Activated CD8-positive, alpha-beta memory T cell treated with anti-CD3 and anti-CD28 coated beads for 48 hours (primary cell): Measurements from ENCODE around the gene HOXD8.

Source experiments
- DNase-seq, 3 experiments: peaks; one replicate each; pipeline ENCODE4 v3.0.0-alpha.2; 2020; ENCODE audit warnings: low read depth in 2 of 3, low spot score in 2 of 3

Gene HOXD8

DNA sequence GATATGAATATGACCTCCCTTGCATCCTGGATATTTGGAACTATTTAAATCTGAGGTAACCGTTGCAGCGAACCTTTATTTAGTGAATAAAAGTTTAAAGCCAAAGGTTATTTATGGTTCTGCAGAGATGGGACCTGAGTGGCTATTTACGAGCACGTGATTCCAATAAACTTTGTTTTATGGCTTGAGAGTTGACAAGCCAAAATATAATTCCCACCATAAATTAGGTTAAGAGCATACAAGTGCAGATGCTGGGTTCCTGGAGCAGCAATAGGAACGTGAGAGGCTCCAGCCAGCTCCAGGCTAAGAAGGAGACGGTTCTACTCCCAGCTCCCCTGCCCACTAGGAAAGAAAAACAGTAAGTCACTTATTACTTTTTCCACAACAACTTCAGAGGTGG lies 16.6 kb downstream of the HOXD8 start:
- DNase-seq, result no peak

DNA sequence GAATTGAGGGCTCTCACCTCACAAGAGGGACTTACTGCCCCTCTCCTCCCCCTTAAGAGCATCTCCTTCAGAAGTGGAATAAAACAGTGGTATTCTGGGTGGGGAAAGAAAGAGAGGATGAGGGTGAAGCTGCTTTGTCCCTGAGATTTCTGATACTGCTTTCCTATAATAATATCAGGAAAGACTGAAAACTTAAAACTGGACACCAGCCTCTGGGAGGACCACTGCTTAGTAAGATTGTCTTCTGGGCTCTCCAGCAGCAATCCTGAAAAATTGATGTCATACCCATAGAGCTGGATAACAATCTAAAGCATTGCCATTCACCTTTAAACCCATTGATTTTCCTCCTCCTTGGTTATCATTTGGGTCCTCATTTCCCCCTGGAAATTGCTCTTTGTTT lies 17.1 kb downstream of the HOXD8 start:
- DNase-seq, result no peak

DNA sequence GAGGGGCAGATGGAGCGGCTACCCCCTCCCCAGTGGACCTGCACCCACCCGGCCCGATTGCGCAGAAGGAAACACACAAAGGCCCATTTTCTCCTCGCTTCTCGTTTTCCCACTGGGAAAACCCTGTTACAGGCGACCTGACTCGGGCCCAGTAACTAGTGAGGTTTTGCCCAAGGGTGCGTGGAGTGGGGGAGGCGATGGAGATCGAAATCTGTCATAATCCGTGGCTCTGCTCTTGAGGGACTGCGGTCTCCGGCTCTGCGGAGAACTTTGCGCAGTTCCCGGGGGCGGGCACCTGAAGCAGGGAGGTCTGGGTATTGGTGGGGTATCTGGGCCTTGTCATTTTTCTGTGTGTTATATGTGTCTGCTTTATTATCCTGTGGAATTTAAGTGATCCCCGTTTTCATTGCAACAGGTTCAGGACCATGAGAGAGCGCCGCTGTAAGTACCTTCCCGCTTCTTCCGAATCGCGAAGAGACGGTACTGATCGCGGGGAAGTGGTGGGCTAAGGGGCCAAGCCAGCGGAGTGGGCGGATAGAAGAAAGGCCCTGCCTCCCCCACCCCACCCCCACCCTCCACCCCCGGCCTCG lies 17.8 kb downstream of the HOXD8 start:
- no peak for DNase-seq

DNA sequence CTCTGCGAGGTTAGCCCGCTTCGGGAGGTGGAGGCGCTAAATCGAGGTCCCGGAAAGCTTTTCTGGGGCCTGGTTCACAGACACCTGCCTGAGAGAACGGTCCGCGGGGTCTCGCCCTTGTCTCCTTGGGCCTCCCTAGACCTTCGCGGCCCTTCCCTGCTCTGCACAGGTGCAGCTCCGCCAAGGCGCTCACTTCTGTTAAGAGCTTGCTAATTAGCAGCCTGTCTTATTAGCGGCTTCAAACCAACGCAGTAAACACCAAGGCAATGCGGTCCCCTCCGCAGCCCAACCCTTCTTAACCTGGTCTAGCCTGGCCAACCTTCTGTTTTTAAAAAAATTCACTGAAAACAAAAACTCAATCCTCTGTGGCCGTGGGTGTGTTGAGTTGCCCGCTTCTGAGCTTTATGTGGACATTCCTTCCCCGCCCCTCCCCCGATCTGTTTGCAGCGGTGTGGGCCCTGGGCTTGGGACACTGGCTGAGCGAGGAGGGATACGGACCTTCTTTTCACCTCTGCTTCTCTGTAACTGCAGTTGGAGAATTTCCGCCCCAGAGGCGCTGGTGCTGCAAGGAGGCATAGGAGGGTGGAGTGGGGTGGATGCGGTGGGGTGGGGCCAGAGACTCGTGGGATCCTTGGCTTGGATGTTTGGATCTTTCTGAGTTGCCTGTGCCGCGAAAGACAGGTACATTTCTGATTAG lies 18.4 kb downstream of the HOXD8 start:
- DNase-seq, result no peak

DNA sequence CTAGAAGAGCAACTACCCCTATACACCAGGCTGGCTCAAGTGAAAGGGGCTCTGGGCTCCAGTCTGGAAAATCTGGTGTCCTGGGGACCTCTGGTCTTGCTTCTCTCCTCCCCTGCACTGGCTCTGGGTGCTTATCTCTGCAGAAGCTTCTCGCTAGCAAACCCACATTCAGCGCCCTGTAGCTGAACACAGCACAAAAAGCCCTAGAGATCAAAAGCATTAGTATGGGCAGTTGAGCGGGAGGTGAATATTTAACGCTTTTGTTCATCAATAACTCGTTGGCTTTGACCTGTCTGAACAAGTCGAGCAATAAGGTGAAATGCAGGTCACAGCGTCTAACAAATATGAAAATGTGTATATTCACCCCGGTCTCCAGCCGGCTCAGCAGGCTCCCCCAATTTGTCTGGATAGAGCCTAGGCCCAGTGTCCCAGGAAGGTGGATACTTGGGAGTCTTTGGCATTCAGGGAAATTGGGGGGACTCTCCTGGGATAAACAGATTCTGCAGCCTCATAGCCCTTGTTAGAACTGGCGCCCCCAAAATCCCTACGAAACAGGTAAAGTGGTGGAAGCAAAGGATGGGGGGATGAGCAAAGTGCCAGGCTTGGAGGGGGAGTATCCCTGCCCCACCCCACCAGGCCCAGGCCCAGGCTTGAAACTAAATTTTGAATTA lies 19.4 kb downstream of the HOXD8 start:
- no peak for DNase-seq

DNA sequence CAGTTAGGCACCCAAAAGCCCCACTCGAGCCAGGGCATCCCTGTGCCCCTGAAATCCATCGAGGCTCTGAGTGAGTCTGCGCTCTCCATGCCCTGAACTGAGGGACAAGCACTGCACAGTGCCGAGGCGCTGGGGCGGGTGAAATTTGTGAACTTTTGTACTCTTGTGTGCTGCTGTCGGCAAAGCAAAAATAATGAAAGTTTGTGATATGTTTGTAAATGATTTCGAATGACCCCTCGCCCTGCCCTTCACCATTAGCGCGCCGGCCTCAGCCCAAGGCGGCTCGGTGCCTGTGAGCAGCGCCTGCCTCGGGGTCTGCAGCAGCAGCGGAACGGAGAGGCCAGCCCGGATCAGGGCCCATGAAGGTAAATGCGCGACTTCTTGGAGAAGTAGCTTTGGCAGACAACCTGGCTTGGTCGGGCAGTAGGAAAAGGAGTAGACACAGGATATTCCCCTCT lies 20.0 kb downstream of the HOXD8 start:
- no peak for DNase-seq

DNA sequence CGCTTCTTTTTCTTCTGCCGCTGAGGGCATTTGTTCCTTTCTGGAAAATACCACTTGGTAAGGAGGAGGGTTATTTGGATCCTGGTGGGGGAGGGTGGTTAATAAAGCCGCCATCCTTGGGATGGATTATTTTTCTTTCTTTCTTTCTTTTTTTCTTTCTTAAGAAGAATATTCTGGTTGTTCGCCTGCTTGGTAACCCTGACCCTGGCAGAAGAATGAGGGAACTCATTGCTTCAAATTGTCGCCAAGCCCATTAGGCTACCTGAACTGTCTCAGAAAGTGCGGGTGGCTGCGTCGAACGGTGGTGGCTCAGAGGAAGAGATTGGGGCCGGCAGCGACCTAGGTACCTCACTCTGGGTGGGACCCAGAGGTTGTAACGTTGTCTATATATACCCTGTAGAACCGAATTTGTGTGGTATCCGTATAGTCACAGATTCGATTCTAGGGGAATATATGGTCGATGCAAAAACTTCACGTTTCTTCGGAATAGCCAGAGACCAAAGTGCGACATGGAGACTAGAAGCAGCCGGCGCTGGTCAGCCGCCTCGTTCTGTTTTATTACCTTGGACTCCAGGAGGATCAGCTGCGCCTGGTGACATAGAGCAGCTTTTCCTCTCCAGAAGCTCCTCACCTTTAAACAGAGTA lies 20.6 kb downstream of the HOXD8 start:
- DNase-seq, result no peak

DNA sequence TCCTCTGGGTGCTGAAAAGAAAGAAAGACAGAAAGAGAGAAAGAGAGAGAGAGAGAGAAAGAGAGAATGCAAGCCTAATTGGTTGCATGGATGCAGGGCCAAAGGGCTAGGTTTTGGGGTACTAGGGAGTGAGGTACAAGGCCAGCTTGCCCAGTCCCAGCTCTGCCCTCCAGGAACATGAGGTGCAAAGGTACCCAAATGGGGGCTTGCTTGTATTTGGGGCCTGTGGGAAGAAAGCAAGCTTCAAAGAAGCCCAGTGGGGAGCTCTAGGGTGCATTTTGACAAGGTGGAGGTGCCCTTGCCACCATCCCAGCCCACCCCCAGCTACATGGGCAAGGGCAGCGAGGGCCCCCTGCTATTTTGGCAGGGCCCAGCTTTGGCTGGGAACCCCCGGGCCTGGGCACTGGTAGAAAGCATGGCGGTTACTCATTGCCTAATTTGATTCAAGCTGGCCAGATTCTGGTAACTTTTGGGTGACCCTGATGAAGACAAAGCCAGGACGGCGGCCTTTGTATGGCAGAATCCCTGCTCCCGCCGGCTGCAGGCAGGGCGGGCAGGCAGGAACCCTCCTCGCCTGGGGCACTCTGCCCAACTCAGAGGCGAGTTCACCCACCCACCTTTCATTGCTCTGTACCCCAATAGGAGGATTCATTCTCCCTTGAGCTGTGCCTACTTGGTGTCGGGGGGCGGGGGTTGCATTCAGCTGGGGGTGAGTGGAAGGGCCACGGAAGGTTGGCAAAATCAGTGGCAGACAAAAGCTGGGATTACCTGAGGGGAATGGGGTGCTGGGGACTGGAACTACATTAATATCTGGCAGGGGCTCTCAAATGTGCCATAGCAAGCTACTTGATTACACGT lies 21.3 kb downstream of the HOXD8 start:
- no peak for DNase-seq

DNA sequence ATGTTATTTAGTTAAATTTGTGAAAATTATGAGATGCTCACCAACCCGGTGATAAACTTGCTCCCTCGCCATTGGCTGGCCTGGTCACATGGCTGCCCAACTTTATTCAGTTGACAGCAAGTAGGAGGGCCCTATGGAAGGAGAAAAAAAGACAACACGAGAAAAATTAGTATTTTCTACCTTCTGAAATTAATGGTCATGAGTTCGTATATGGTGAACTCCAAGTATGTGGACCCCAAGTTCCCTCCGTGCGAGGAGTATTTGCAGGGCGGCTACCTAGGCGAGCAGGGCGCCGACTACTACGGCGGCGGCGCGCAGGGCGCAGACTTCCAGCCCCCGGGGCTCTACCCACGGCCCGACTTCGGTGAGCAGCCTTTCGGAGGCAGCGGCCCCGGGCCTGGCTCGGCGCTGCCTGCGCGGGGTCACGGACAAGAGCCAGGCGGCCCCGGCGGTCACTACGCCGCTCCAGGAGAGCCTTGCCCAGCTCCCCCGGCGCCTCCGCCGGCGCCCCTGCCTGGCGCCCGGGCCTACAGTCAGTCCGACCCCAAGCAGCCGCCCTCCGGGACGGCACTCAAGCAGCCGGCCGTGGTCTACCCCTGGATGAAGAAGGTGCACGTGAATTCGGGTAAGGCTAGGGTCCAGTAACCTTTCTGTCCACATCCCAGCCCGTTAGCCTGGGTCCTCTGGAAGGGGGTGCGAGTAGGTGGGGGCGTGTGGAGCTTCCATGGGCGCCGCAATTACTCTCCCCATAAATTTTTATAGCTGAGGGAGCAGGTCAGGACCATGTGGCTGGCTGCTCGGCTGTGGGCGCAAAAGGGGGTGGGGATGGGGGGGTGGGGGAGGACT lies 22.2 kb downstream of the HOXD8 start, which contains the start of gene HOXD4:
Gene HOXD4, plus strand, starts transcription at position 109 of the 846 bp plus-strand sequence. Its CDS starts 84 bp downstream, at position 193.
- no peak for DNase-seq

DNA sequence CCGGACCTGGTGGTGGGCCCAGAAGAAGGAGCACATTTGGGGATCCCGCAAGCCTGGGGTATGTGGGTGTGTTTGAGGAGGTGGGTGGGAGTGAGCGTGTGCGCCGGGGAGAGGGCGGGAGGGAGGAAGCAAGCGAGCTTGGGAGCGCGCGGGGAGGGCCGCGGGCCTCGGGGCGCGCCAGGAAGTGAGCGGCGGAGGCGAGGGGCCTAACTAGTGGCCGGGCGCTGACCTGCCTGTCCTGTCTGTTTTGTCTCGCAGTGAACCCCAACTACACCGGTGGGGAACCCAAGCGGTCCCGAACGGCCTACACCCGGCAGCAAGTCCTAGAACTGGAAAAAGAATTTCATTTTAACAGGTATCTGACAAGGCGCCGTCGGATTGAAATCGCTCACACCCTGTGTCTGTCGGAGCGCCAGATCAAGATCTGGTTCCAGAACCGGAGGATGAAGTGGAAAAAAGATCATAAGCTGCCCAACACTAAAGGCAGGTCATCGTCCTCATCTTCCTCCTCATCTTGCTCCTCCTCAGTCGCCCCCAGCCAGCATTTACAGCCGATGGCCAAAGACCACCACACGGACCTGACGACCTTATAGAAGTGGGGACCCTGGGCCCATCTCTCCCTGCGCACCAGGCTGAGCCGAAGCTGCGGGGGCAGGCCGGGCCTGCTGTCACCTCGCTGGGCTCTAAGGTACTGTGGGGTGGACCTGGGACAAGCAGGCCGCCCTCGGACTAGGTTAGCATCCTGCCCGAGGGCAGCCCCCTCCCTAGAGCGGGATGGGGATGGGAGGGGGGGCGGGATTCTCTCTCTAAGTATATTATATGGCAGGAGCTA lies 23.1 kb downstream of the HOXD8 start:
- DNase-seq, result no peak

DNA sequence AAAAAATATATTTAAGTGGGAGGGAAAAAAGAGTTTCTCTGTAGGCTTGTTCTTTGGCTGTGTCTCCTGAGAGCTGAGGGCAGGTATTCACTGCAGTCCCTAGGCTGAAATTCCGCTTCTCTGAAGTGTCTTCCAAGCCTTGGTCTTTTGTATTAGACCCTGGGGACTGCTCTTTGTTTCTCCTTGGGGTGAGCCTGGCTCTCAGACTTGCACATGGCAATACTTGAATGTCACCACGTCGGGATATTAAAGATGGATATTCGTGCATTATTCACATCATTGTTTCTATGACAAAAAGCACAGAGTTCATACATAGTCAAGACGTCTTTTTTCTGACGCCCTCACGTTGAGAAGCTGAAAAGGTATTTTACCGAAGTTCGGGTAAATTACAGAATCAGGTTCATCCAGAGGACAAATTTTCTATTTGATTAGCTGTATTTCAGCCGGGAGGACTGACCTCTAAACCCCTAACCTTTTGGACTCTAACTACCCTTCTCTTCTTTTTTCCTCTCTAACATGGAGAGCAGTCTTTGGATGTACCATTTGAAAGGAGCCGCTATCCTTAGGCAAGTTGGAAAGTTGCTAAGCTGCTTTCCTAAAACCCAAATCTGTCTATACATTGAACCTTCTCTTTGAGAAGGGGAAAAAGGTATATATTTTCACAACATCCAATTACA lies 25.2 kb downstream of the HOXD8 start:
- DNase-seq, result no peak

DNA sequence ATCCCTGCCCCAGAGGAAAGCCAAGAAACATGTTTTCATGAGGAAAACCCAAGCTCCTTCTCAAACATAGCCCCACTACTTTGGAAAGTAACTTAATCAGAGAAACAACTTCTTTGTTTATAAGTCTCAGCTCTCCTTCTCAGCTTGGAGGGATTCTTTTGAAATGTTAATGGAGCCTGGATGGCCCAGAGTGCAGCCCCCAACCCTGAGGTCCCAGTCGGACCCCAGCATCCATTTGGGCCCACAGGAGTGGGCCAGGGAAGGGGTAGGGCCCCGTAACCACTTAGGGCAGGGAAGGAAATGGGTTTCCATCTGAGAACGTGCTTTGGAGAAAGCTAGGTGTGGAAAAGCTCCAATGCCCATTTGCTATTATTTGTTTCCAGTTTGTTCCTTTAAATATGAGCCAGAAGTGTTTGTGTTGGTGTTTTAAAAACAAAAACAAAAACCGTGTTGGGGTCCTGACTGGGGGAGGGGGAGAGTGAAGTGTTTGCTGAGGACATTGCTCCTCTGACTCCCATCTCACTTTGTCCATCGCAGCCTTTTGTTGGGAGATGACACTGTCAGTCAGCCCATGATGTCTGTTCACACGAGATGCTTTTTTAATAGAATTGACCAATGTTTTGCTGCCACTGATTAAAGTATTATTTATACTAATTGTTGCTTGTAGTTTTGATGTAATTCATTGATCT lies 26.0 kb downstream of the HOXD8 start:
- DNase-seq, result no peak

DNA sequence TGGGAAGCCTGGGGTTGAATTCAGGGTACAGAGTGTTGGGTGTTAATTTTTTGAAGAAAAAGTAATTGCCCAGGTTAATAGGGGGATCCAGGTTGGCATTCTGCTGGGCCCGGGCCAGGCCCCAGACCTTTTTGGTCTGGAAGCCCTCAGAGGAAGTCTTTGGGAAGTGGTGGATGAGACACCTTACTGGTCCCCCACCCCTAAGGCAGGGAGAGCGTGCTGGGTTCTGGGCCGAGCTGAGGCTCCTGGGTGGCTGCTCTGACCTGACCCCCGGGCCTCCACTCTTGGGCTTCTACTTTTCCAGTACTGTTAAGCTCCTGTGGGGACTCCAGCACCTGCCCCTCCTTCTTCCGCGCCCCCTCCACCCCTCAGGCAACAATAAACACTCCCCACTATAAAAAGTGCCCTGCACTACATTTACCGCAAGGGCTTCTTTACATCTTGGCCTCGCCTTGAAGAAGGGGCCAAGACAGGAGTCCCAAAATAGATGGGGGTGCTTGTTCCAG lies 26.8 kb downstream of the HOXD8 start:
- no peak for DNase-seq

DNA sequence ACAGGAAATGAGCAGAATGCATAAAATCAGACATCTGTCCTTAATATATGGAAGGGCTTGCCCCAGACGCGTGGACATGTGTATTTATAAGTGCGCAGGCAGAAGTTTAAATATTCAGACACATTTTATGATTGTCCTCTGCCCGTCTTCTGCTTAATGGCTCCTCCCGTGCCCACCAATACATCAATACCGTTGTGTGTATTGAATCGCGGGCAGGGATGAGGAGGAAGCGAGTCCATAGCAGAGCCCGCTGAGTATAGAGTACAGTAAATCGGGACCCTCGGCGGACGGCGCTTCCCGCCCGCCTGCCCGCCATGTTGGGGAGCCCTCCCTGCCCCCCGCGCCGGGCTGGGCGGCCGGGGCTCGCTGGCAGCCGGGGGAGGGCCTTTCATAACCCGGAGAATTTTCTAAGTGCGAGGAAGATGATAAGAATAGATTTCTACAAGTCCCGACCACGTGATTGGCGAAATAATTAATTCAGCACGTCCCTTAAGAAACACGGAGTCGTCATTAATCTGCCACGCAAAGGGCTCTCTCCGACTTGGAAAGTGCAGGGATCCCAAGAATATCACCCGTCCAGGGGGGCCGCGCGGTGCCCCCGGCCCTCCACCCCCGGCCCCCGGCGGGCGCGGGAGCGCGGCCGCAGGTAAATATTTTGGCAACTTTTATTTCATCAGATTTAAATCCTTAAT lies 27.4 kb downstream of the HOXD8 start, which contains the start of gene HOXD3:
Gene HOXD3, plus strand, starts transcription at position 501 of the 692 bp plus-strand sequence. CDS start 11,808 bp downstream, outside the sequence.
- no peak for DNase-seq

DNA sequence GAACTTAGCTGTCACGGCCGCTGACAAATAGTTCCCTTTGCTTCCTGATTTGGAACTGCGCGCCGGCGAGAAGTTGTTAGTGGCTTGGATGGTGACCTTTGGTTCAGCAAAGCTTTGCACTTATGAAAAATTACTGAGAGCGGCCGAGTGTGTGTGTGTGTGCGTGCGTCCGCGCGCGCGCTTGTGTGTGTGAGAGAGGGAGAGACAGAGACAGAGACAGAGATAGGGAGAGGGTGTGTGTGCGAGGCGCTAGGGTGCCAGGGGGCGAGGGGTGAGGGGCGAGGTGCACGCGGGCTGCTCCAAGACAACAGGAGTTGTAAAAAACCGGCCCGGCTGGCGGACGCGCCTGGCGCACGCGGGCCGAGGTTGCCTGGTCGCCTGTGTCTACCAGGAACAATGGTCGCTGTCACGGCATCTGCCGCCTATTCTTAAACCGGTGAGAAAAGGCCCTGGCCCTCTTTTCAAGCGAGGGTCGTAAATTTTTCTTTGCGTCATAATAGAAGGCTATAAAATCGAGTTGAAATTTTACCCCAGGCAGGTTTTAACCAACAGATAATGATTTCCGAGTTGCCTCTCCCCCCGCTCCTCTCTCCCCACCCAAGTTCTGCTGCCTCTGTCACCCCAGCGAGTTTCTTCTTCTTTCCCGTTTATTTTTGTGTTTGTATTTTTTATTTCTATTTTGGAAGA lies 28.1 kb downstream of the HOXD8 start:
- DNase-seq, result no peak

DNA sequence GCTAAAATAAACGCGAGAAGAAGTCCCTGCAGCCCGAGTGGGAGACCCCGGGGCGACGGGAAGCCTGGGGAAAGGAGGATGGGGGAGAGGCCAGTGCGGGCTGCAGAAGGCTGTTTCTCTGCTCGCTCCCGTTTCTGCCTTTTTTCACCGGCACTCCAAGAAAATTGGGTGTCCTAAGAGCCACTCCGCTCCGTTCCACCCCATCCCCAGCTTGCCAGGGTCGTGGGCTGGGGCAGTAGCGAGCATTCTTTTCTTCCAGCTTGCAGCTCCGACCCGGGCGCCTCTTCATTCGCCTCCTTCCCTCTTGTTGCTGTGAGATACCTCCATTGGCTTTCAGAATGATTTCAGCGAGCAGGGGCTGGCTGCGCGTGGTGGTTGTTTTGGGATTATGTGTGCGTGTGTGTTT lies 28.7 kb downstream of the HOXD8 start:
- DNase-seq, result no peak
